ENCODE data around the gene RASA3. TPM values are rescaled to one million over a fixed set of nuclear protein-coding genes. Genes with fewer than 3 reads are reported as not detected.
"Not testable (repeated sequence)": the region's sequence is repeated elsewhere in the genome, so short reads cannot be mapped to it uniquely, and the experiment has no call there.

RASA3 gene
- total RNA-seq, 1 donor from 2014 or later = 17.3 TPM

DNA sequence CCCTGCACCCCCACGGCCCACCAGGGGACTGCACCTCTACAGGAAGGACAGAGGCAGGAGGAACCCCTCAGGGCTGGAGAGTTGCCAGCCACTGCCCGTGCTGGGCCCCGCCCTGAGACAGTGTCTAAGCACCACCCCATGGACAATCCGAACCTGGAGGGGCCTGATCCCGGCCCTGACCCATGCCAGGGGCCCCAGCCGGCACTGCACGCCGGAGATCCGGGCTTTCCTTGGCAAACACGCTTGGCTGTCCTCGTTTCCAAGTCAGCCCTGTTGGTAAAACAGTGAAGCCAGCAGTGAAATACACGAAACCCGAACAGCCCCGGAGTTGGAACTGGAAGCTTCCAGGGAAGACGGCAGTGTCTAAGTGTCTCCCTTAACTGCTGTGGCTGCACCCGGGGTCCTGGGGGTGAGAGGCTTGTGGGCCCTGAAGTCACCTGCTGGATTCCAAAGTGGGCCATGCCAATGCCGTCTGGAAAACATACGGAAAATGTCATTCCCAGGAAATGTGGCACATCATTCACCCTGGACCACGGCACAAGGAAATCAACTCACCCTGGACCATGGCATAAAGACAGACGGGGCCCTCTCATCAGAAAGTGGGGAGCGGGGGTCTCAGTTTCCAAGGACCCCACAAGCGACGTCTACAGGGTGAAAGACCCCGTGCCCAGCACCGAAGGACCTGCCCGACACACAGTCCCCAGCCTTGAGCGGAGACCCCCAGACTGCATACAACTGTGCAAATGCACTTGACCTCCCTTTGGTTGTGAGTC is 30.9 kb downstream of the RASA3 start:
- DNase-seq = peak; percentile 62
- intact Hi-C loops (cut with DNase I) = no loop called here
- Histone ChIP-seq H3K27ac (no peak overlapping the region), H3K4me1 (peaks cover 4% of the 10 kb centered on the region), H3K36me3 (no peaks in the 10 kb centered on the region), H3K4me3 (no peak overlapping the region), H3K27me3 (no peaks in the 10 kb centered on the region), H3K9me3 (no peaks in the 10 kb centered on the region)
- ATAC-seq = no peak
- TF ChIP-seq, protein P1, sequence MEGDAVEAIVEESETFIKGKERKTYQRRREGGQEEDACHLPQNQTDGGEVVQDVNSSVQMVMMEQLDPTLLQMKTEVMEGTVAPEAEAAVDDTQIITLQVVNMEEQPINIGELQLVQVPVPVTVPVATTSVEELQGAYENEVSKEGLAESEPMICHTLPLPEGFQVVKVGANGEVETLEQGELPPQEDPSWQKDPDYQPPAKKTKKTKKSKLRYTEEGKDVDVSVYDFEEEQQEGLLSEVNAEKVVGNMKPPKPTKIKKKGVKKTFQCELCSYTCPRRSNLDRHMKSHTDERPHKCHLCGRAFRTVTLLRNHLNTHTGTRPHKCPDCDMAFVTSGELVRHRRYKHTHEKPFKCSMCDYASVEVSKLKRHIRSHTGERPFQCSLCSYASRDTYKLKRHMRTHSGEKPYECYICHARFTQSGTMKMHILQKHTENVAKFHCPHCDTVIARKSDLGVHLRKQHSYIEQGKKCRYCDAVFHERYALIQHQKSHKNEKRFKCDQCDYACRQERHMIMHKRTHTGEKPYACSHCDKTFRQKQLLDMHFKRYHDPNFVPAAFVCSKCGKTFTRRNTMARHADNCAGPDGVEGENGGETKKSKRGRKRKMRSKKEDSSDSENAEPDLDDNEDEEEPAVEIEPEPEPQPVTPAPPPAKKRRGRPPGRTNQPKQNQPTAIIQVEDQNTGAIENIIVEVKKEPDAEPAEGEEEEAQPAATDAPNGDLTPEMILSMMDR (IDR thresholded peaks at IDR 0.05) = no peak

DNA sequence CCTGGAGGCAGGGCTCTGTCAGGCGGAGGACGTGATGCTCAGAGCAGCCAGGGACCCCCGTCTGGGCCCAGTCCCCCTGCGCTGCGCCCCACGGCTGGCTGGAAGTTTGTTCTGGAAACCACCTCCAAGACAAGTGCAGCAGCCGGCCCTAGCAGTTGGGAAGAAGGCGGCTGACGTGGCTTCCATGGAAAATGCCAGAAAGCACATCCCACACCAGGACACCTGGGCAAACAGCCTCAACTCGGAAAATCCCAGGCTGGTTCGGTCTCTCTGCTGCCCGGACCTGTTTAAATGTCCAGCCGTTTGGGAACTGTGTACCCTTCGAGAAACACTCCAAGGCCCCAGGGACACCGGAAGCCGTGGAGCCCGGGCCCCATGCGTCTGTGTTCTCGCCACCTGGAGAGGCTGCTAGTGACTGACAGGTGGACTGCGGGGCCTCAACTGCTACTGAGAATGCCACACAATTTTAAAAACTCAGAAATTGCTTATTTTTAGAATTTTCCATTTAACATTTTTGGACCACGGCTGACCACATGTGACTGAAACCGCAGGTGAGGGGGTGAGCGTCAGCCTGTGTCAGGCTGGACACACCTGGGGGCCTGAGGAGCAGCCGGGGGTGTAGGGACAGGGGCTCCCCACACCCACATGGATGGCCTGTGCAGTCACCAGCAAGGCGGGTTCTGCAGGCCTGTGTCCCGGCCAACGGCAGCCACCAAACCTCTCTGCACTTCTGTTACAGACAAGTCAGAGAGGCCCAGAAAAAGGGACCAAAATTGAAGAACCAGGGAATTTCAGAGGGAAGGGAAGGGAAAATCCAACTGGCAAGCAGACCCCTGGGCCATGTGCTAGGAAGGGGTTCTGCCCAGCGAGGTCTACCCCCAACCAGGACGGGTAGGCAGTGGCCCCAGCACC is 31.7 kb downstream of the RASA3 start:
- no peak for ATAC-seq
- H3K36me3 ChIP-seq = no peaks in the 10 kb centered on the region
- no peaks in the 10 kb centered on the region for H3K27me3 ChIP-seq
- peak; percentile 44 for DNase-seq
- TF ChIP-seq, protein P1 (IDR thresholded peaks at IDR 0.05) = no peak
- intact Hi-C loops (cut with DNase I) = no loop called here
- no peak overlapping the region for H3K27ac ChIP-seq
- peaks cover 4% of the 10 kb centered on the region for H3K4me1 ChIP-seq
- no peak overlapping the region for H3K4me3 ChIP-seq
- H3K9me3 ChIP-seq = no peaks in the 10 kb centered on the region

DNA sequence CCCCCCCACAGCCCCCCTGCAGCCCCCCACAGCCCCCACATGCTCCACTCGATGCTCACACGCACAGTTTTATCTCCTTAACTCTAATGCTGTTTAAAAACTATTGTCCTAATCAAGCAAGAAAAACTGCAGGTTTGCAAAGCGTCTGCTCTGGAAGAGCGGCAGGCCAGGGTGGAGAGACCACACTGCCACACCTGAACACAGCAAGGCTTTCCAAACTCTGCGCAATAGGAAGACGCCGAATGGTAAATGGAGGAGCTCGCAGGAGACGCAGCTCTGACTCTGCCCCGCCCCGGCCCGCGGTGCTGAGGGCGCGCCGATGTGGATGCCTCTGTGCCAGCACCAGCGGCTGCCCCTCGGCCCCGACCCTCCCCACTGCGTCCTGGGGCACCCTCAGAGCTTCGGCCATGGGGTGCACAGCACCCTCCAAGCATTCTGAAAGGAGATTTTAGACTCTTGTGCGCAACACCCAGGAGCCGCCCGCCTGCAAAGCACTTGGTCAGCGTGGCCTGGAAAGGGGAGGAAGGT is 32.4 kb downstream of the RASA3 start:
- TF ChIP-seq, protein P1 (IDR thresholded peaks at IDR 0.05) = no peak
- Histone ChIP-seq H3K4me3 (no peak overlapping the region), H3K27me3 (no peaks in the 10 kb centered on the region), H3K4me1 (peaks cover 4% of the 10 kb centered on the region), H3K9me3 (no peaks in the 10 kb centered on the region), H3K27ac (no peak overlapping the region), H3K36me3 (no peaks in the 10 kb centered on the region)
- ATAC-seq (no peak), DNase-seq (peak; percentile 56)
- intact Hi-C loops (cut with DNase I) = no loop called here

DNA sequence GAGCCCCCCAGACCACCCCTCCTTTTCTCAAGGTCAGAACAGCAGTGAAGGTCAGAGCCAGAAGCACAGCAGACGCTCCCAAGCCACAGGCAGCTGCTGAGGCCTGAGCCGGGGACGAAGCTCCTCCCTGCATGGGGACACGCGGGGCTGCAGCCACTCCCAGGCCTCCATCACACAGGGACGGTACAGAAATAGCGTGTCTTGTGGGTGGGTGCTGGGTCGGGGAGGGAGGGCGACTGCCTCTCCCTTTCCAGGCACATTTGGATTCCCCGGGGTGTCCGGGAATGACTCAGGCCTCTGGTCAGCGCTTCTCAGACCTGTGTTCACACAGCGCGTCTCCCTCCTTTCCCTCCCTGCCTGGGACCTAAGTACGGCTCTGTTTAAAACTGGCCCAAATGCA is 33.2 kb downstream of the RASA3 start:
- peak; percentile 60 for DNase-seq
- intact Hi-C loops (cut with DNase I) = no loop called here
- TF ChIP-seq, protein P1 (IDR thresholded peaks at IDR 0.05) = no peak
- ATAC-seq = peak; percentile 54
- no peak overlapping the region for H3K27ac ChIP-seq
- no peaks in the 10 kb centered on the region for H3K36me3 ChIP-seq
- H3K4me1 ChIP-seq = peaks cover 4% of the 10 kb centered on the region
- no peaks in the 10 kb centered on the region for H3K27me3 ChIP-seq
- no peak overlapping the region for H3K4me3 ChIP-seq
- H3K9me3 ChIP-seq = no peaks in the 10 kb centered on the region

DNA sequence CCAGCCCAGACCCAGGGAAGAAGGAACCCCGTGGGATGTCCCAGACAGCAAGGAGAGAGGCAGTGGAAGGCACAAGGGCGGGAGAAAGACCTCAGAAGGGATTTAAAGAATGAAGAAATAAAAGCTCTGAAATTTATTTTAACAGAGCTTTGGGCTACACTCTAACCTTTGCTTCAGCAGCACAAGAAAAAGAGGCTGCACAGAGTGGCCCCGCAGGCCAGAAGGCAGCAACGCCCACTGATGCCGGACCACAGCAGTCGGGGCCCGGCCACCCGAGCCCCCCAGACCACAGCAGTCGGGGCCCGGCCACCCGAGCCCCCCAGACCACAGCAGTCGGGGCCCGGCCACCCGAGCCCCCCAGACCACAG is 33.8 kb downstream of the RASA3 start:
- ATAC-seq; H3K27ac ChIP-seq; H3K36me3 ChIP-seq; H3K27me3 ChIP-seq; H3K4me1 ChIP-seq; H3K4me3 ChIP-seq; H3K9me3 ChIP-seq; intact Hi-C loops (cut with DNase I): not testable (repeated sequence)
- peak; percentile 5 for DNase-seq

Measured in upper lobe of right lung (tissue), 1 donor.